Measurements from ENCODE around the gene SESTD1. TPM values are rescaled to one million over a fixed set of nuclear protein-coding genes. Genes with fewer than 3 reads are reported as not detected.
A peak's percentile ranks its signal among the peaks of the same experiment; 100 is the strongest.

Gene SESTD1
- total and polyA plus RNA-seq, 4 donors, result 39.2 to 159 (median 104) TPM

DNA sequence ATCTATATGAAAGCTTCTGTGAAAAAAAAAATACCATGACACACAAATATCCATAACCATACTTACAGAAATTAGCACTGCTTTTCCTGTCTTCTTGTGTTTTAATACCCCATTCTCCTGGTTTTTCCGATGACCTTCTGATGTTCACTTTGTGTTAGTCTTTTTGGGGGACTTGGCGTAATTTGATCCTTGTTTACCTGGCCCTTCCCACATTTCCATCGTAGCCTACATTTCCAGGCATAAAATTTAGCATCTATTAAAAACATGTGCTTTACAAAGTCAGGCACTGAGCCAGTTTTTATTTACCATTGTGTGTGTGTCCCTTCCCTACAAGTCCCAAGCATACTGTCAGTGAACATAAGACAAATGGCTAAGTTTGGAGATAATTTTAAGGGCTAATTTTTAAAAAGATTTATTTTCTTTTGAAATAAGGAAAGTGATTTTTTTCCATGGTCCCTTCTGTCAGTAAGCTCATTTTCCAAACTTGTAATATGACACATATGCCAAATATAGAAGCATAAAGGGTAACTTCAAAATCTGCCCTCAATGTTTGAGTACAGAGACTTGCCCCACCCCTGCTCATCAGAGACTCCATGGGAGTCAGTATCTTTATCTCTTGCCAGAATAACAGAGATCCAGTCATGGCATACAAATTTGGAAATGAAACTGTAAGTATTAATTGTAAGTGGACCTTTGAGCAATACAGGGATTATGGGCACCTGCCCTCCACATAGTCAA is 27.3 kb downstream of the SESTD1 start:
- 71% methylated on average over 3 of the region's 3 CpGs for WGBS, 2 donors
- H3K27me3 ChIP-seq (ENCODE audit: control insufficient read depth in 1 of 2, insufficient read depth in 2 of 2, low read length in 1 of 2), result no peaks in the 10 kb centered on the region
- H3K9me3 ChIP-seq (ENCODE audit: control insufficient read depth, low read length), result no peaks in the 10 kb centered on the region
- H3K4me3 ChIP-seq (ENCODE audit: low read length in 2 of 2), result no peak overlapping the region
- no peak overlapping the region for H3K27ac ChIP-seq (ENCODE audit: low read depth in 1 of 2, low read length in 2 of 2)
- DNase-seq (no peak), ATAC-seq (ENCODE audit: low FRiP score) (no peak)
- intact Hi-C loops (cut with DNase I), result no loop called here
- no peaks in the 10 kb centered on the region for H3K36me3 ChIP-seq (ENCODE audit: control insufficient read depth in 1 of 2, insufficient read depth in 2 of 2, low read length in 1 of 2)
- H3K4me1 ChIP-seq (ENCODE audit: control insufficient read depth in 1 of 2, insufficient read depth in 2 of 2, low read length in 2 of 2), result peaks cover 2 to 22% of the 10 kb centered on the region in 2 donors

DNA sequence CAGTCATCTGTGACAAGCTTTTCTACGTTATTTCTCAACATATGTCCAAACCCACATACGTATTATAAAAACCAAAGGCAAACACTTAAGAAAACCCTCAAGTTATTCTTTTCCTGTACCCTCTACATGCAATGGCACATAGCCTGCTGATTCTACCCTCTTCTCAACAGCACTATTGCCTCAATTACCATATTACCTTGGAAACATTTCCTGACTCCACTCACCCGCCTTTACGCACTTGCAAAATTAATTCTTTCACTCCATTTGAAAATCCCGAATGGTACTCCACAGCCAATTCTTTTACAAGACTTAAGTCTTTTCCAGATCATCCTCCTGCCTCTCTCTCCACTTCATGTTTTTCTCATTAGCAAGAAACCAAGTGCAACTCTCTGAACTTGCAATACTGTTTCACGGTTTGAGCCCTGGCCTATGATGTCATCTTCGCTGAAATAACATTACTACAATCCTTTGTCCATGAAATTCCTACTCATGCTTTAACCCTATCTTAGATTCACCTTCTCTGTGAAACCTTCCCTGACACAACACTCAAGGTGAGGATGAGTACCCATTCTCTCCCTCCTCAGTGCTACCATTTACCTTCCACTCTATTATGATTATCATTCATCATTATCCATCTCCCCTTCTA is 29.0 kb downstream of the SESTD1 start:
- 75 to 81% methylated on average over 7 of the region's 7 CpGs for WGBS, 2 donors
- intact Hi-C loops (cut with DNase I), result no loop called here
- peak; percentile 42 for ATAC-seq (ENCODE audit: low FRiP score)
- Histone ChIP-seq H3K4me3 (ENCODE audit: low read length in 2 of 2) (no peak overlapping the region), H3K9me3 (ENCODE audit: control insufficient read depth, low read length) (no peaks in the 10 kb centered on the region), H3K27me3 (ENCODE audit: control insufficient read depth in 1 of 2, insufficient read depth in 2 of 2, low read length in 1 of 2) (no peaks in the 10 kb centered on the region), H3K27ac (ENCODE audit: low read depth in 1 of 2, low read length in 2 of 2) (no peak overlapping the region), H3K4me1 (ENCODE audit: control insufficient read depth in 1 of 2, insufficient read depth in 2 of 2, low read length in 2 of 2) (peaks cover 2 to 20% of the 10 kb centered on the region in 2 donors), H3K36me3 (ENCODE audit: control insufficient read depth in 1 of 2, insufficient read depth in 2 of 2, low read length in 1 of 2) (no peaks in the 10 kb centered on the region)
- DNase-seq, result no peak

DNA sequence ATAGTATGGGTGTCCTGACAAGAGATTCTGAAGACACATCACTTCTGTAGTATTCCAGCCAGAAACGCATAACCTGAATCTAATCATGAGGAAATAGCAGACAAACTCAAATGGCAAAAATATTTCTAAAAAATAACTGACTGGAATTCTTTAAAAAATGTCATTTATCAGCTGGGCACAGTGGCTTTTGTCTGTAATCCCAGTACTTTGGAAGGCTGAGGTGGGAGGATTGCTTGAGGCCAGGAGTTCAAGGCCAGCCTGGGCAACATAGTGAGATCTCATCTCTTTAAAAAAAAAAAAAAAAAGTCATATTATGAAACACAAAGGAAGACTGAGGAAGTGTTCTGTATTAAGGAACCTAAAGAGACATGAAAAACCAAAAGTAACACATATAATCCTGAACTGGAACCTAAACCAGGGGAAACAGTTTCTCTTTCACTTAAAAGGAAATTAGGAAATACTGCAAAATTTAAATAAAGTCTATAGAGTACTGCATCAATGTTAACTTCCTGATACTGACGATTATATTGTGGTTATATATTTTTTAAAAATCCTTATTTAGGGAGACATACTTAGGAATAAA is 29.9 kb downstream of the SESTD1 start:
- H3K4me1 ChIP-seq (ENCODE audit: control insufficient read depth in 1 of 2, insufficient read depth in 2 of 2, low read length in 2 of 2), result peaks cover 2 to 14% of the 10 kb centered on the region in 2 donors
- DNase-seq, result no peak
- H3K27ac ChIP-seq (ENCODE audit: low read depth in 1 of 2, low read length in 2 of 2), result no peak overlapping the region
- 83 to 85% methylated on average over 2 of the region's 2 CpGs for WGBS, 2 donors
- H3K36me3 ChIP-seq (ENCODE audit: control insufficient read depth in 1 of 2, insufficient read depth in 2 of 2, low read length in 1 of 2), result no peaks in the 10 kb centered on the region
- no peaks in the 10 kb centered on the region for H3K27me3 ChIP-seq (ENCODE audit: control insufficient read depth in 1 of 2, insufficient read depth in 2 of 2, low read length in 1 of 2)
- ATAC-seq (ENCODE audit: low FRiP score), result no peak
- no peak overlapping the region for H3K4me3 ChIP-seq (ENCODE audit: low read length in 2 of 2)
- intact Hi-C loops (cut with DNase I), result loop anchor here in 1 of 2 donors (5.0 kb wide), 1 partner anchor 38 kb away; no protein-coding TSS in a partner anchor
- H3K9me3 ChIP-seq (ENCODE audit: control insufficient read depth, low read length), result no peaks in the 10 kb centered on the region

DNA sequence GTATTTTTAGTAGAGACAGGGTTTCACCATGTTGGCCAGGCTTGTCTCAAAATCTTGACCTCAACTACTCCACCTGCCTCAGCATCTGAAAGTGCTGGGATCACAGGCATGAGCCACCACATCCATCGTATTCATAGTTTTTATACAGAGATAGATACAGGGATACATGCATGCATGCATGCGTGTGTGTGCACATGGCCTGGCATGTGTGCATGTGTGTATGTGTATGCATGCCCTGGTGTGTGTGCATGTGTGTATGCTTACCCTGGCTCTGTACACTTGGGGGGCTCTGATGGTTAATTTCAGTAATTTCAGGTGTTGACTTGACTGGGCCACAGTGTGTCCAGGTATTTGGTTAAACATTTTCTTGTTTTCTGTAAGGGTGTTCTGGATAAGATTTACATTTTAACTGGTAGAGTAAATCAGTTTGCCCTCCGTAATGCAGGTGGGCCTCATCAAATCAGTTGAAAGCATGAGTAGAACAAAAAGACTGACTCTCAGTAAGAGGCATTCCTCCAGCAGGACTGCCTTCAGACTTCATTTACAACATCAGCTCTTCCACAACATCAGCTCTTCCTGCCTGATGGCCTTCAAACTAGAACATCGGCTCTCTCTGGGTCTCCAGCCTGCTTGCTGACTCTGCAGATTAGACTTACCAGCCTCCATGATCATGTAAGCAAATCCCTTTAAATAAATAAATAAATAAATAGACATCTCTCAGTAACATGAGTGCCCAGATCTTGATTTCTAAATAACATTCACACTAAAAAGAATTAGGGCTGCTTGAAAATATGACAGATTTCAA is 30.8 kb downstream of the SESTD1 start:
- DNase-seq (no peak), ATAC-seq (ENCODE audit: low FRiP score) (no peak)
- intact Hi-C loops (cut with DNase I), result loop anchor here in 1 of 2 donors (5.0 kb wide), 1 partner anchor 38 kb away; no protein-coding TSS in a partner anchor
- Histone ChIP-seq H3K9me3 (ENCODE audit: control insufficient read depth, low read length) (no peaks in the 10 kb centered on the region), H3K4me1 (ENCODE audit: control insufficient read depth in 1 of 2, insufficient read depth in 2 of 2, low read length in 2 of 2) (peaks cover 2 to 12% of the 10 kb centered on the region in 2 donors), H3K27me3 (ENCODE audit: control insufficient read depth in 1 of 2, insufficient read depth in 2 of 2, low read length in 1 of 2) (no peaks in the 10 kb centered on the region), H3K4me3 (ENCODE audit: low read length in 2 of 2) (no peak overlapping the region), H3K36me3 (ENCODE audit: control insufficient read depth in 1 of 2, insufficient read depth in 2 of 2, low read length in 1 of 2) (peaks cover 0 to 2% of the 10 kb centered on the region in 2 donors), H3K27ac (ENCODE audit: low read depth in 1 of 2, low read length in 2 of 2) (no peak overlapping the region)
- WGBS, 2 donors, result 92 to 97% methylated on average over 4 of the region's 4 CpGs

DNA sequence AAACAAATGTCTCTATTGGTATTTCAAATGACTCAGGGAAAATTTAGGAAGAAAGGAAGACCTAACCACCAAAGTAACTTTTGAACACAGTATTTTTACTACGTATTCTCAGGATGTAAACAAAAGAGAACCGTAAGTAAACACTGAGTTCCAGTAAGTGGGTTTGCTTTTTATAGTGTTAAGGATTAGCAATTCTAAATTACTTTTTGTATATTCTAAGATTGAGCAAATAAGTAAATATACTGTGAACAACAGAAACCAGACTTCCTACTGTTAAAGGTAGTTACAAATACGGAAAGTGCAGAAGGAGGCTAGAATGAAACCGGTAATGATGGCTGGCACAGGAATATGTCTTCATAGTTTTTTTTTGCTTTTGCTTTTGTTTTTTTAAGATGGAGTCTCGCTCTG is 31.5 kb downstream of the SESTD1 start:
- Histone ChIP-seq H3K27ac (ENCODE audit: low read depth in 1 of 2, low read length in 2 of 2) (no peak overlapping the region), H3K4me3 (ENCODE audit: low read length in 2 of 2) (no peak overlapping the region), H3K27me3 (ENCODE audit: control insufficient read depth in 1 of 2, insufficient read depth in 2 of 2, low read length in 1 of 2) (no peaks in the 10 kb centered on the region), H3K4me1 (ENCODE audit: control insufficient read depth in 1 of 2, insufficient read depth in 2 of 2, low read length in 2 of 2) (peaks cover 2 to 12% of the 10 kb centered on the region in 2 donors), H3K9me3 (ENCODE audit: control insufficient read depth, low read length) (no peaks in the 10 kb centered on the region), H3K36me3 (ENCODE audit: control insufficient read depth in 1 of 2, insufficient read depth in 2 of 2, low read length in 1 of 2) (peaks cover 0 to 2% of the 10 kb centered on the region in 2 donors)
- DNase-seq (no peak), ATAC-seq (ENCODE audit: low FRiP score) (no peak)
- WGBS, 2 donors, result 91% methylated on average over 5 of the region's 5 CpGs
- intact Hi-C loops (cut with DNase I), result loop anchor here in 1 of 2 donors (5.0 kb wide), 1 partner anchor 39 kb away; no protein-coding TSS in a partner anchor

DNA sequence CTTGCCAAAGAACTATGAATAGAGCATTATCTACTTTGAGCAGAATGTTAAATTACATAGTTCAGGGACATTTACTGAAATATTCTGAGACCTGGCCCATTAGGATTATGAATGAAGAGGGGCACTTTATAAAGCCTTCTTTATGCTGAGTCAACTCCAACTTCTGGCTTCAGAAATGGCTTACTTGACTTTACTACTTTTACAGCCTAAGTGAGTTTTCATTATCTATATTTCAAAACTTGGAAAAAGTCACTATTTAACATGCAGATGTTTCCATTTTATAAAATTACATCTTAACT is 37.7 kb downstream of the SESTD1 start:
- no peak for ATAC-seq (ENCODE audit: low FRiP score)

DNA sequence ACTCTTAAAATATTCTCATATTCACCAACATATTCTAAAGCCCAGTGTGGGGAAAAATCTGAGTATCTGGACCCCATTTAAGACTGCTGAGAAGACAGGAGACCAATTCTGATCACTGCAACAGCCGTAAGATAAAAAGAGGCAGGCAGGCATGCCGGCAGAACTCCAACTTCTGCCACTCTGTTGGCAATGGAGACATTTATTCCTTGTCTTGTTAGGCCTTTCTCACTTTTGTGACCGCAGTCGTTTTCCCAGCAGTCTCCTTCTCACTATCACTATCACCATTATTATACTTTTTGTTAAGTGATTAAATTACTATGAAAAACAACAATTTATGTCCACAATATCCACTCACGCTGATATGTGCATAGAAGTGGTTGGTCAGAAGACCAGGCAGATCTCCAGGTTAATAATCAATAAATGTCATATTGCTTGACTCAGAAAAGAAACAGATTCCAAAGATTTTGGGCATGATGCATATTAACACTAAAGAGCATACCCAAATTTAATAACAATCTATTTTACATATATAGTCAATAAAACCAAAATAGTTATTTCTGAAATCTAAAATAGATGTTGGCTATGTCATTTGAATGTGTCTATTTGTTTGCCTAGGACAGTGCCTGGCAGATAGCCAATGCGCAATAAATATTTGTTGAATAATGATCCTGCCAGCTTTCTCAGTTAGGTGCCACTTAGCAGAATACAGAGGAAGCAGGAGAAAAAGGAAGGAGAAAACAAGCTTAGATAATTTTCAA is 38.2 kb downstream of the SESTD1 start:
- no peak overlapping the region for H3K4me3 ChIP-seq (ENCODE audit: low read length in 2 of 2)
- H3K9me3 ChIP-seq (ENCODE audit: control insufficient read depth, low read length), result no peaks in the 10 kb centered on the region
- no peak overlapping the region for H3K27ac ChIP-seq (ENCODE audit: low read depth in 1 of 2, low read length in 2 of 2)
- H3K27me3 ChIP-seq (ENCODE audit: control insufficient read depth in 1 of 2, insufficient read depth in 2 of 2, low read length in 1 of 2), result no peaks in the 10 kb centered on the region
- no peak for DNase-seq
- intact Hi-C loops (cut with DNase I), result loop anchor here in 1 of 2 donors (10.0 kb wide), 1 partner anchor 118 kb away; no protein-coding TSS in a partner anchor
- ATAC-seq (ENCODE audit: low FRiP score), result no peak
- H3K36me3 ChIP-seq (ENCODE audit: control insufficient read depth in 1 of 2, insufficient read depth in 2 of 2, low read length in 1 of 2), result peaks cover 0 to 2% of the 10 kb centered on the region in 2 donors
- peaks cover 1 to 9% of the 10 kb centered on the region in 2 donors for H3K4me1 ChIP-seq (ENCODE audit: control insufficient read depth in 1 of 2, insufficient read depth in 2 of 2, low read length in 2 of 2)
- 43 to 50% methylated on average over 6 of the region's 6 CpGs for WGBS, 2 donors

More for the DNA sequence above, 37.7 kb downstream of the SESTD1 start:
- Histone ChIP-seq H3K4me1 (ENCODE audit: control insufficient read depth in 1 of 2, insufficient read depth in 2 of 2, low read length in 2 of 2) (peaks cover 1 to 9% of the 10 kb centered on the region in 2 donors), H3K9me3 (ENCODE audit: control insufficient read depth, low read length) (no peaks in the 10 kb centered on the region), H3K4me3 (ENCODE audit: low read length in 2 of 2) (no peak overlapping the region), H3K27me3 (ENCODE audit: control insufficient read depth in 1 of 2, insufficient read depth in 2 of 2, low read length in 1 of 2) (no peaks in the 10 kb centered on the region), H3K36me3 (ENCODE audit: control insufficient read depth in 1 of 2, insufficient read depth in 2 of 2, low read length in 1 of 2) (peaks cover 0 to 2% of the 10 kb centered on the region in 2 donors), H3K27ac (ENCODE audit: low read depth in 1 of 2, low read length in 2 of 2) (no peak overlapping the region)
- intact Hi-C loops (cut with DNase I), result loop anchor here in 1 of 2 donors (10.0 kb wide), 1 partner anchor 118 kb away; no protein-coding TSS in a partner anchor
- no peak for DNase-seq

DNA sequence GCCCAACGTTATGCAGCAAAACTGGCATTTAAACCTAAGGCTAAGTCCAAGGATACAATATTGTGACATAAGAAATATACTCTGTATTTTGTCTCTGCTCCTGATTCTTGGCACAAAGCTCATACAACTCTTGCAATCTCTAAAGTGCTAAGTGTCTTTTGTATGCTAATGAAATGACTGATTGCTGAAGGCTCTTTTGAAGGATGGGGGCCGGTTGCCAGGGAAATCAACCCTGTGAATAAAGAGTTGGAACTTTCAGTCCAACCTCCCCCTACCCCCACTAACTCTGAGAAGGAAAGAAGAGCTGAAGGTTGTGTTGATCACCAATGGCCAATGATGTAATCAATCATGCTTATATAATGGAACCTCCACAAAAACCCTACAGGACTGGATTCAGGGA is 40.3 kb downstream of the SESTD1 start:
- intact Hi-C loops (cut with DNase I), result loop anchor here (5.0 to 10.0 kb wide), 2 partner anchors 118 to 120 kb away; no protein-coding TSS in a partner anchor
- WGBS, 2 donors, result 49 to 51% methylated on average over 2 of the region's 2 CpGs
- ATAC-seq (ENCODE audit: low FRiP score) (no peak), DNase-seq (no peak)
- H3K27ac ChIP-seq (ENCODE audit: low read depth in 1 of 2, low read length in 2 of 2), result no peak overlapping the region
- peaks cover 0 to 2% of the 10 kb centered on the region in 2 donors for H3K36me3 ChIP-seq (ENCODE audit: control insufficient read depth in 1 of 2, insufficient read depth in 2 of 2, low read length in 1 of 2)
- no peak overlapping the region for H3K4me3 ChIP-seq (ENCODE audit: low read length in 2 of 2)
- H3K27me3 ChIP-seq (ENCODE audit: control insufficient read depth in 1 of 2, insufficient read depth in 2 of 2, low read length in 1 of 2), result no peaks in the 10 kb centered on the region
- H3K9me3 ChIP-seq (ENCODE audit: control insufficient read depth, low read length), result no peaks in the 10 kb centered on the region
- peaks cover 3 to 9% of the 10 kb centered on the region in 2 donors for H3K4me1 ChIP-seq (ENCODE audit: control insufficient read depth in 1 of 2, insufficient read depth in 2 of 2, low read length in 2 of 2)

Data from aorta (tissue), 5 donors.